ENCODE data around the gene PIF1.
"Not testable (repeated sequence)": the region's sequence is repeated elsewhere in the genome, so short reads cannot be mapped to it uniquely, and the experiment has no call there.

PIF1 gene

GRCh38 chr15:64847448-64847847, 22.0 kb upstream of the PIF1 start:
- no peak for DNase-seq

GRCh38 chr15:64847016-64847415, 21.6 kb upstream of the PIF1 start:
- no peak for DNase-seq

GRCh38 chr15:64845831-64846595, 20.6 kb upstream of the PIF1 start:
- DNase-seq = no peak

- DNase-seq = peak; percentile 64
Observed at GRCh38 chr15:64845183-64845611, 19.8 kb upstream of the PIF1 start.

- no peak for DNase-seq
Observed at GRCh38 chr15:64844576-64845145, 19.2 kb upstream of the PIF1 start.

GRCh38 chr15:64843991-64844390, 18.5 kb upstream of the PIF1 start:
- DNase-seq = no peak

- DNase-seq = no peak
Observed at GRCh38 chr15:64842986-64843561, 17.6 kb upstream of the PIF1 start.

- no peak for DNase-seq
Observed at GRCh38 chr15:64842096-64842939, 16.9 kb upstream of the PIF1 start.

- DNase-seq = peak; percentile 94
Observed at GRCh38 chr15:64841344-64842095, 16.1 kb upstream of the PIF1 start, which contains the start of gene PLEKHO2. TSS of gene PLEKHO2 (plus strand) at chr15:64841915. CDS start at chr15:64842017, 102 bp downstream.

GRCh38 chr15:64841060-64841343, 15.6 kb upstream of the PIF1 start:
- DNase-seq = no peak

- DNase-seq = peak; percentile 31
Observed at GRCh38 chr15:64837502-64837901, 12.1 kb upstream of the PIF1 start.

GRCh38 chr15:64836023-64836536, 10.6 kb upstream of the PIF1 start:
- no peak for DNase-seq

GRCh38 chr15:64833690-64834089, 8.2 kb upstream of the PIF1 start:
- no peak for DNase-seq

GRCh38 chr15:64828985-64829384, 3.5 kb upstream of the PIF1 start:
- no peak for DNase-seq

GRCh38 chr15:64824929-64825430, 467 bp downstream of the PIF1 start:
- no peak for DNase-seq

GRCh38 chr15:64816452-64816851, 9.0 kb downstream of the PIF1 start:
- no peak for DNase-seq

GRCh38 chr15:64814965-64815364, 10.5 kb downstream of the PIF1 start:
- not testable (repeated sequence) for DNase-seq

GRCh38 chr15:64814283-64814682, 11.2 kb downstream of the PIF1 start:
- DNase-seq = not testable (repeated sequence)

- DNase-seq = no peak
Observed at GRCh38 chr15:64813075-64813474, 12.4 kb downstream of the PIF1 start.

GRCh38 chr15:64810497-64811326, 14.7 kb downstream of the PIF1 start:
- DNase-seq = no peak
